Kidney (tissue), 14 donors: ENCODE results near the gene UBAP1. TPM values are rescaled to one million over a fixed set of nuclear protein-coding genes. Genes with fewer than 3 reads are reported as not detected.

Experiments
- DNase-seq, 5 donors: peaks; one replicate each; pipeline ENCODE4 v3.0.0-alpha.2; 2013 to 2020
- FAIRE-seq: peaks from 2 replicates; lab custom pipeline; 2012; peaks lifted over from hg19 to GRCh38; lab: Jason Lieb, UNC
- H3K27ac ChIP-seq, 2 donors: one replicate each; pipeline ENCODE4 v1.7.0; 2013; ENCODE audit warnings: low read depth in 2 of 2, low read length in 2 of 2, inconsistent platforms in 1 of 2
- H3K27me3 ChIP-seq: one replicate; pipeline ENCODE4 v1.7.1; 2013; ENCODE audit warnings: low read length, inconsistent platforms; ENCODE audit not compliant: control insufficient read depth, insufficient read depth
- H3K36me3 ChIP-seq, 3 donors: one replicate each; pipeline versions ENCODE4 v1.7.0 to v1.7.1; 2013; ENCODE audit warnings: low read length in 3 of 3, control low read depth in 1 of 3, inconsistent platforms in 1 of 3; ENCODE audit not compliant: insufficient read depth in 3 of 3, control insufficient read depth in 2 of 3
- H3K4me1 ChIP-seq, 3 donors: one replicate each; pipeline versions ENCODE4 v1.7.0 to v1.7.1; 2013; ENCODE audit warnings: low read length in 3 of 3, inconsistent platforms in 1 of 3, low read depth in 1 of 3; ENCODE audit not compliant: control insufficient read depth in 2 of 3, insufficient read depth in 2 of 3
- H3K4me3 ChIP-seq, 3 donors: one replicate each; pipeline versions ENCODE4 v1.7.0 to v1.8.1; 2013; ENCODE audit warnings: low read length in 3 of 3, control low read depth in 1 of 3, inconsistent platforms in 1 of 3
- H3K9ac ChIP-seq, 3 donors: one replicate each; pipeline versions ENCODE4 v1.7.0 to v1.7.1; 2013; ENCODE audit warnings: low read length in 3 of 3, control low read depth in 1 of 3, inconsistent platforms in 1 of 3
- H3K9me3 ChIP-seq, 3 donors: one replicate each; pipeline versions ENCODE4 v1.7.0 to v1.7.1; 2013; ENCODE audit warnings: low read length in 3 of 3, control low read depth in 1 of 3, inconsistent platforms in 1 of 3; ENCODE audit not compliant: control insufficient read depth in 2 of 3, insufficient read depth in 1 of 3
- CTCF ChIP-seq: IDR thresholded peaks from 3 replicates; pipeline ENCODE4 v1.5.1; 2012; ENCODE audit warnings: mild to moderate bottlenecking, moderate library complexity, borderline replicate concordance; ENCODE audit not compliant: insufficient read depth; ENCODE audit errors: extremely low read depth
- intact Hi-C: fragments of 100-400 bp; cut with DNase I; formaldehyde crosslinking; loops from one replicate; pipeline ENCODE4 v1.11.1; 2022
- polyA plus RNA-seq: library from polyadenylated mRNA; stranded (reverse); fragments of 350-450 nt; fragmentation: Illumina TruSeq; extraction: RNeasy Lipid Tissue Mini Kit (QIAGEN cat#74804); gene quantifications from one replicate; pipeline ENCODE4 v1.2.3, GENCODE V29; 2014; ENCODE audit warnings: low read depth, low replicate concordance; ENCODE audit not compliant: insufficient read depth
- total RNA-seq: library from RNA; stranded (reverse); fragmentation: NEBNext Ultra II Directional; extraction: Animal tissue kit (Norgen Biotek cat#: 25700); gene quantifications from one replicate; pipeline ENCODE4 v1.2.1, GENCODE V29; 2021
- donor health status: control.
- donor health status: control.
- donor health status: control.
- donor health status: control.
- donor health status: control.
- donor health status: DM: yes; HTN: yes; CAD: no.
- donor health status: Normal renal cell carcinoma (clear cell type).

UBAP1 gene
- total and polyA plus RNA-seq, 2 donors from 2014 or later: 39.4 to 53.8 TPM

- Histone ChIP-seq H3K27me3 (no peaks in the 10 kb centered on the region), H3K4me1 (peaks cover 0 to 4% (median 3%) of the 10 kb centered on the region in 3 donors), H3K9ac (no peak overlapping the region), H3K4me3 (no peak overlapping the region), H3K9me3 (no peaks in the 10 kb centered on the region), H3K36me3 (no peaks in the 10 kb centered on the region), H3K27ac (no peak overlapping the region)
- intact Hi-C loops: no loop called here
- no peak for TF ChIP-seq CTCF
- DNase-seq (no peak), FAIRE-seq (no peak)
Measured at GRCh38 chr9:34171753-34172535, 6.9 kb upstream of the UBAP1 start.

- TF ChIP-seq CTCF: no peak
- intact Hi-C loops: no loop called here
- Histone ChIP-seq H3K27me3 (no peaks in the 10 kb centered on the region), H3K9me3 (no peaks in the 10 kb centered on the region), H3K27ac (no peak overlapping the region), H3K36me3 (no peaks in the 10 kb centered on the region), H3K4me1 (no peaks in the 10 kb centered on the region), H3K4me3 (no peak overlapping the region), H3K9ac (no peak overlapping the region)
- peak in 1 of 5 donors; percentile 7 for DNase-seq
- no peak for FAIRE-seq
Measured at GRCh38 chr9:34176089-34176488, 2.8 kb upstream of the UBAP1 start.

- Histone ChIP-seq H3K27ac (no peak overlapping the region), H3K9ac (peak overlapping the region; percentile 83 to 91 (median 88)), H3K9me3 (no peaks in the 10 kb centered on the region), H3K27me3 (no peaks in the 10 kb centered on the region), H3K4me3 (peak overlapping the region; percentile 90 to 98 (median 97)), H3K36me3 (no peaks in the 10 kb centered on the region), H3K4me1 (no peaks in the 10 kb centered on the region)
- no peak for TF ChIP-seq CTCF
- DNase-seq (peak in 3 of 5 donors; percentile 15 to 41 (median 34)), FAIRE-seq (no peak)
- intact Hi-C loops: no loop called here
Measured at GRCh38 chr9:34177593-34178435, 1.0 kb upstream of the UBAP1 start.
